Neural progenitor cell (in vitro differentiated cells): ENCODE data around the gene RNF181. TPM values are rescaled to one million over a fixed set of nuclear protein-coding genes. Genes with fewer than 3 reads are reported as not detected.

Source experiments
- DNase-seq: peaks from one replicate; pipeline ENCODE4 v3.0.0-alpha.2; 2016; ENCODE audit warnings: low spot score
- H2AFZ ChIP-seq: fragments of 200-600 bp; sonication (generic); replicated peaks from 2 replicates; pipeline ENCODE4 v1.6.1; 2016; ENCODE audit warnings: antibody characterized with exemption
- H3F3A ChIP-seq: fragments of 200-600 bp; sonication (generic); 2 replicates; pipeline ENCODE4 v1.6.1; 2016; ENCODE audit warnings: antibody characterized with exemption, low read depth
- H3K27ac ChIP-seq: fragments of 200-600 bp; sonication (generic); 2 replicates; pipeline ENCODE4 v1.5.1; 2016; ENCODE audit warnings: mild to moderate bottlenecking
- H3K27me3 ChIP-seq: fragments of 200-600 bp; sonication (generic); 2 replicates; pipeline ENCODE4 v1.6.1; 2016; ENCODE audit warnings: mild to moderate bottlenecking, moderate library complexity
- H3K36me3 ChIP-seq: fragments of 200-600 bp; sonication (generic); 2 replicates; pipeline ENCODE4 v1.5.1; 2016
- H3K4me1 ChIP-seq: fragments of 200-600 bp; sonication (generic); 2 replicates; pipeline ENCODE4 v1.6.1; 2016; ENCODE audit warnings: mixed run types
- H3K4me2 ChIP-seq: fragments of 200-600 bp; sonication (generic); 2 replicates; pipeline ENCODE4 v1.6.1; 2016
- H3K4me3 ChIP-seq: fragments of 200-600 bp; sonication (generic); 2 replicates; pipeline ENCODE4 v1.5.1; 2016
- H3K79me2 ChIP-seq: fragments of 200-600 bp; sonication (generic); 2 replicates; pipeline ENCODE4 v1.6.1; 2016; ENCODE audit warnings: low read depth
- H3K9ac ChIP-seq: fragments of 200-600 bp; sonication (generic); 2 replicates; pipeline ENCODE4 v1.6.1; 2016
- H3K9me3 ChIP-seq: fragments of 200-600 bp; sonication (generic); 2 replicates; pipeline ENCODE4 v1.5.1; 2016; ENCODE audit warnings: low read depth
- H4K20me1 ChIP-seq: fragments of 200-600 bp; sonication (generic); 2 replicates; pipeline ENCODE4 v1.6.1; 2016; ENCODE audit warnings: low read depth
- H3K27ac Mint-ChIP-seq: 3 replicates; pipeline ENCODE4 v1.8.0; 2021; ENCODE audit warnings: mixed read lengths
- H3K27me3 Mint-ChIP-seq: 2 replicates; pipeline ENCODE4 v1.8.0; 2022; ENCODE audit warnings: low read depth, mild to moderate bottlenecking, inconsistent platforms, moderate library complexity, mixed read lengths; ENCODE audit not compliant: insufficient read depth
- H3K36me3 Mint-ChIP-seq: 3 replicates; pipeline ENCODE4 v1.8.0; 2021; ENCODE audit warnings: mixed read lengths
- H3K4me1 Mint-ChIP-seq: 3 replicates; pipeline ENCODE4 v1.8.0; 2021; ENCODE audit warnings: mixed read lengths
- H3K4me3 Mint-ChIP-seq: 3 replicates; pipeline ENCODE4 v1.8.0; 2021; ENCODE audit warnings: mild to moderate bottlenecking, moderate library complexity, mixed read lengths
- H3K9me3 Mint-ChIP-seq: 3 replicates; pipeline ENCODE4 v1.8.0; 2020; ENCODE audit warnings: mixed read lengths
- EZH2 ChIP-seq: fragments of 200-600 bp; sonication (generic); IDR thresholded peaks from 2 replicates; pipeline ENCODE4 v1.6.1; 2017; ENCODE audit warnings: antibody characterized with exemption, mild to moderate bottlenecking, moderate library complexity
- EZH2phosphoT487 ChIP-seq: fragments of 200-600 bp; sonication (generic); IDR thresholded peaks from 2 replicates; pipeline ENCODE4 v1.6.1; 2017; ENCODE audit warnings: antibody characterized with exemption
- total RNA-seq: library from RNA; depleted of rRNA; stranded (reverse); fragments of >200 nt; gene quantifications from 2 replicates; pipeline ENCODE4 v1.2.3, GENCODE V29; 2015; ENCODE audit warnings: low replicate concordance
- TF ChIP-seq, protein P1 (sequence below): fragments of 200-600 bp; sonication (generic); IDR thresholded peaks from 2 replicates; pipeline ENCODE4 v1.5.1; 2017; ENCODE audit warnings: antibody characterized with exemption, mild to moderate bottlenecking

Gene RNF181
- total RNA-seq, 1 donor from 2014 or later: 81.3 TPM

DNA sequence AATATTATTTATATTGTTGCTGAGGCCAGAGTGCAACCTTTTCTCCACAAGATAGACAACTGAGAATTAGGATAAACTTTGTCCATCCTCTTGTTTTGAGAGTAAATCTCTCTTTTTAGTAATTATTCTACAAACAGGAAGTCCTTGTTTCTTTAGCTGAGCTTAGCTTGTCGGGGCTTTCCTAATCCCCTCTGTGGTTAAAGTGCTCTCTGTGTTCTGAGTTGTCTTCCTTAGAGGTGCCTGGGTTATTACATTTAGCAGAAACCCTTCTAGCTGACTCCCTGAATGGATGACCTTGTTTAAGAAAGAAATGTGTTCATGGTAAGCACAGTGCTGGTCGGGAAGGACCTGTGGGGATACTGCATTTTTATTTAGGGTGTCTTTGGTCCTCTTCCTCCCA lies 33.1 kb downstream of the RNF181 start:
- no peak overlapping the region for H3K9ac ChIP-seq
- H3K4me1 ChIP-seq: no peaks in the 10 kb centered on the region
- no peak overlapping the region for H2AFZ ChIP-seq
- no peaks in the 10 kb centered on the region for H4K20me1 ChIP-seq
- H3K27ac ChIP-seq: no peak overlapping the region
- no peak overlapping the region for H3K4me3 ChIP-seq
- no peaks in the 10 kb centered on the region for H3K79me2 ChIP-seq
- Mint-ChIP-seq H3K36me3 (peaks cover 36% of the 10 kb centered on the region), H3K27me3 (no peaks in the 10 kb centered on the region), H3K9me3 (no peaks in the 10 kb centered on the region), H3K27ac (no peak overlapping the region), H3K4me1 (no peaks in the 10 kb centered on the region), H3K4me3 (no peak overlapping the region)
- no peak for DNase-seq
- H3K9me3 ChIP-seq: no peaks in the 10 kb centered on the region
- no peak overlapping the region for H3K4me2 ChIP-seq
- H3K36me3 ChIP-seq: peaks cover 11% of the 10 kb centered on the region
- TF ChIP-seq EZH2 (no peak), EZH2phosphoT487 (no peak)
- TF ChIP-seq, protein P1, sequence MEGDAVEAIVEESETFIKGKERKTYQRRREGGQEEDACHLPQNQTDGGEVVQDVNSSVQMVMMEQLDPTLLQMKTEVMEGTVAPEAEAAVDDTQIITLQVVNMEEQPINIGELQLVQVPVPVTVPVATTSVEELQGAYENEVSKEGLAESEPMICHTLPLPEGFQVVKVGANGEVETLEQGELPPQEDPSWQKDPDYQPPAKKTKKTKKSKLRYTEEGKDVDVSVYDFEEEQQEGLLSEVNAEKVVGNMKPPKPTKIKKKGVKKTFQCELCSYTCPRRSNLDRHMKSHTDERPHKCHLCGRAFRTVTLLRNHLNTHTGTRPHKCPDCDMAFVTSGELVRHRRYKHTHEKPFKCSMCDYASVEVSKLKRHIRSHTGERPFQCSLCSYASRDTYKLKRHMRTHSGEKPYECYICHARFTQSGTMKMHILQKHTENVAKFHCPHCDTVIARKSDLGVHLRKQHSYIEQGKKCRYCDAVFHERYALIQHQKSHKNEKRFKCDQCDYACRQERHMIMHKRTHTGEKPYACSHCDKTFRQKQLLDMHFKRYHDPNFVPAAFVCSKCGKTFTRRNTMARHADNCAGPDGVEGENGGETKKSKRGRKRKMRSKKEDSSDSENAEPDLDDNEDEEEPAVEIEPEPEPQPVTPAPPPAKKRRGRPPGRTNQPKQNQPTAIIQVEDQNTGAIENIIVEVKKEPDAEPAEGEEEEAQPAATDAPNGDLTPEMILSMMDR: no peak
- no peaks in the 10 kb centered on the region for H3K27me3 ChIP-seq
- no peaks in the 10 kb centered on the region for H3F3A ChIP-seq

DNA sequence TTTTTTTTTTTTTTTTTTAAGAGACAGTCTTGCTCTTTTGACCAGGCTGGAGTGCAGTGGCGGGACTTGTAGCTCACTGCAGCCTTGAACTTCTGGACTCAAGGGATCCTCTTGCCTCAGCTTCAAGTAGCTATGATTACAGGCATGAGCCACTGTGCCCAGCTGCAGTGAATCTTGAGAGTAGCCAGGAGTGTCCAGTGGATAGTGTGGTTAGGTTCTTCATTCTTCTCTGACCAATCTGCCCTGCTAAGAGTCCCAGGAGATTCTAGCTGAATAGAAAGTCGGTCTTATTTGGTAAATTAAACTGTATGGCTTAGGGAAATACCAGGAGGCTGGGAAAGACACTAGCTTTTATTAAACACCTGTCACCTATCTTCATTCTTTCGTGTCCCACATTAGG lies 35.8 kb downstream of the RNF181 start:
- no peaks in the 10 kb centered on the region for H3K9me3 ChIP-seq
- TF ChIP-seq EZH2: no peak
- TF ChIP-seq, protein P1: no peak
- no peak for TF ChIP-seq EZH2phosphoT487
- H3K4me1 ChIP-seq: no peaks in the 10 kb centered on the region
- no peak overlapping the region for H2AFZ ChIP-seq
- peaks cover 6% of the 10 kb centered on the region for H3K36me3 ChIP-seq
- Mint-ChIP-seq H3K4me3 (no peak overlapping the region), H3K4me1 (no peaks in the 10 kb centered on the region), H3K36me3 (peaks cover 37% of the 10 kb centered on the region), H3K9me3 (no peaks in the 10 kb centered on the region), H3K27ac (no peak overlapping the region), H3K27me3 (no peaks in the 10 kb centered on the region)
- H3K27ac ChIP-seq: no peak overlapping the region
- H3K4me3 ChIP-seq: no peak overlapping the region
- H3F3A ChIP-seq: peaks cover 9% of the 10 kb centered on the region
- DNase-seq: no peak
- no peaks in the 10 kb centered on the region for H4K20me1 ChIP-seq
- H3K27me3 ChIP-seq: no peaks in the 10 kb centered on the region
- no peaks in the 10 kb centered on the region for H3K79me2 ChIP-seq
- no peak overlapping the region for H3K9ac ChIP-seq
- H3K4me2 ChIP-seq: no peak overlapping the region

DNA sequence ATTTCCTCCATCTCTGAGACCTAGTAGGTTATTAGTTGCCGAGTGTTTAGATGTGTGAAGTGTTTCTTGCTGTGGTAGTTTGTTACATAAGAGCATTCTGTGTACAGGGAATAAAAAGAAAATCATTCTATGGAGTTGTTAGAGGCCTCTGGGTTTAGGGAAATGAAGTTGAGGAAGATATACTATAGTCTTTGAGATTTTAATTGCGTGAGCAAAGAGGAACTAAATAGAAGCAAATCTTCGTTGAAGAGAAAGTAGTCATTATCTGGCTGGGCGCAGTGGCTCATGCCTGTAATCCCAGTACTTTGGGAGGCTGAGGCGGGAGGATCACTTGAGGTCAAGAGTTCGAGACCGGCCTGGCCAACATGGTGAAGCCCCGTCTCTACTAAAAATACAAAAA lies 39.5 kb downstream of the RNF181 start:
- peaks cover 19% of the 10 kb centered on the region for H4K20me1 ChIP-seq
- DNase-seq: no peak
- no peak overlapping the region for H3K9ac ChIP-seq
- Mint-ChIP-seq H3K27me3 (no peaks in the 10 kb centered on the region), H3K4me1 (no peaks in the 10 kb centered on the region), H3K9me3 (no peaks in the 10 kb centered on the region), H3K36me3 (peaks cover 48% of the 10 kb centered on the region), H3K27ac (no peak overlapping the region), H3K4me3 (no peak overlapping the region)
- peaks cover 24% of the 10 kb centered on the region for H3F3A ChIP-seq
- TF ChIP-seq, protein P1: no peak
- no peak for TF ChIP-seq EZH2phosphoT487
- H3K4me2 ChIP-seq: no peak overlapping the region
- no peaks in the 10 kb centered on the region for H3K9me3 ChIP-seq
- H3K36me3 ChIP-seq: peaks cover 16% of the 10 kb centered on the region
- no peak overlapping the region for H3K4me3 ChIP-seq
- H3K79me2 ChIP-seq: no peaks in the 10 kb centered on the region
- no peaks in the 10 kb centered on the region for H3K4me1 ChIP-seq
- H2AFZ ChIP-seq: no peak overlapping the region
- H3K27me3 ChIP-seq: no peaks in the 10 kb centered on the region
- H3K27ac ChIP-seq: no peak overlapping the region

DNA sequence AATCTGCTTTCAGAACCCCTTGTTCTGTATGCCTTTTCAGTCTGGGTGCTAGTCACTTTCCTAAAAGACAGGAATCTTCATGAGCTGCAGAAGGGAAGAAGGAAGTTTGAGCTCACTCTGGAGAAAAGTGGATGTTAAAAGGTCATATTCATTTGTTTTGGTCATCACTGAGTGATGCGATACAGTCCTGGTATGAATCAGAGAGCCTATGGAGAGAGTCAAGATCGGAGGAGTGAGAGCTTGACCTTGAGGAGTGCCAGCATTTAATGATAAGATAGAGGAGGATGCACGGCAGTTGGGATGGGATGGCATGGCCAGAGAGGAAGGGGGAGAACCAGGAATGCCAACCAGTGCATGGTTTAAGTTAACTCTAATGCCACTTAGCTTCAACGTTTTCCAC lies 40.1 kb downstream of the RNF181 start:
- Histone ChIP-seq H4K20me1 (peaks cover 19% of the 10 kb centered on the region), H3K36me3 (peaks cover 16% of the 10 kb centered on the region), H3K27me3 (no peaks in the 10 kb centered on the region), H3K9ac (no peak overlapping the region), H3K27ac (no peak overlapping the region), H3K79me2 (no peaks in the 10 kb centered on the region), H3K4me1 (no peaks in the 10 kb centered on the region), H3K4me2 (no peak overlapping the region), H3K4me3 (no peak overlapping the region), H3F3A (peaks cover 24% of the 10 kb centered on the region), H2AFZ (no peak overlapping the region), H3K9me3 (no peaks in the 10 kb centered on the region)
- TF ChIP-seq, protein P1: no peak
- TF ChIP-seq EZH2 (no peak), EZH2phosphoT487 (no peak)
- no peaks in the 10 kb centered on the region for H3K27me3 Mint-ChIP-seq
- DNase-seq: no peak
- H3K36me3 Mint-ChIP-seq: peaks cover 48% of the 10 kb centered on the region
- no peaks in the 10 kb centered on the region for H3K4me1 Mint-ChIP-seq
- H3K9me3 Mint-ChIP-seq: no peaks in the 10 kb centered on the region
- H3K27ac Mint-ChIP-seq: no peak overlapping the region
- no peak overlapping the region for H3K4me3 Mint-ChIP-seq
